Immature natural killer cell (primary cell): ENCODE results near the gene JARID2. TPM values are rescaled to one million over a fixed set of nuclear protein-coding genes. Genes with fewer than 3 reads are reported as not detected.
A peak's percentile ranks its signal among the peaks of the same experiment; 100 is the strongest.

ENCODE experiments used
- DNase-seq, 3 donors: peaks; one replicate each; pipeline ENCODE4 v3.0.0; 2022; ENCODE audit warnings: mixed read lengths in 1 of 3
- H3K27ac Mint-ChIP-seq, 6 donors: one replicate each; pipeline ENCODE4 v1.8.0; 2020; ENCODE audit warnings: mixed read lengths in 6 of 6, mild to moderate bottlenecking in 5 of 6, inconsistent platforms in 4 of 6, moderate library complexity in 3 of 6
- H3K27me3 Mint-ChIP-seq, 3 donors: one replicate each; pipeline ENCODE4 v1.8.0; 2020 to 2021; ENCODE audit warnings: low read depth in 3 of 3, mild to moderate bottlenecking in 3 of 3, mixed read lengths in 3 of 3, moderate library complexity in 3 of 3, inconsistent platforms in 1 of 3
- H3K36me3 Mint-ChIP-seq, 3 donors: one replicate each; pipeline ENCODE4 v1.8.0; 2020; ENCODE audit warnings: mixed read lengths in 3 of 3, inconsistent platforms in 2 of 3, mild to moderate bottlenecking in 2 of 3
- H3K4me1 Mint-ChIP-seq, 2 donors: one replicate each; pipeline ENCODE4 v1.8.0; 2020; ENCODE audit warnings: inconsistent platforms in 2 of 2, mild to moderate bottlenecking in 2 of 2, mixed read lengths in 2 of 2, moderate library complexity in 1 of 2
- H3K4me3 Mint-ChIP-seq, 5 donors: one replicate each; pipeline ENCODE4 v1.8.0; 2020; ENCODE audit warnings: mild to moderate bottlenecking in 5 of 5, mixed read lengths in 5 of 5, inconsistent platforms in 3 of 5, moderate library complexity in 3 of 5
- H3K9me3 Mint-ChIP-seq, 6 donors: one replicate each; pipeline ENCODE4 v1.8.0; 2020; ENCODE audit warnings: mild to moderate bottlenecking in 6 of 6, mixed read lengths in 6 of 6, inconsistent platforms in 4 of 6, moderate library complexity in 3 of 6
- polyA plus RNA-seq, 3 donors: library from polyadenylated mRNA; unstranded; fragments of 300-500 nt; fragmentation: Illumina TruSeq; gene quantifications; one replicate each; pipeline ENCODE4 v1.2.3, GENCODE V29; 2021

JARID2 gene
- polyA plus RNA-seq, 3 donors from 2014 or later: 4.3 to 26.1 (median 7.8) TPM

GRCh38 chr6:15439410-15440025 is 193.6 kb downstream of the JARID2 start:
- DNase-seq: no peak
- Mint-ChIP-seq H3K9me3 (no peaks in the 10 kb centered on the region), H3K36me3 (no peaks in the 10 kb centered on the region), H3K27me3 (peaks cover 0 to 2% (median 0%) of the 10 kb centered on the region in 3 donors), H3K4me1 (peaks cover 78 to 98% of the 10 kb centered on the region in 2 donors), H3K27ac (peak overlapping the region in 5 of 6 donors; percentile 57 to 74 (median 59)), H3K4me3 (peak overlapping the region in 4 of 5 donors; percentile 6 to 54 (median 52))

DNA sequence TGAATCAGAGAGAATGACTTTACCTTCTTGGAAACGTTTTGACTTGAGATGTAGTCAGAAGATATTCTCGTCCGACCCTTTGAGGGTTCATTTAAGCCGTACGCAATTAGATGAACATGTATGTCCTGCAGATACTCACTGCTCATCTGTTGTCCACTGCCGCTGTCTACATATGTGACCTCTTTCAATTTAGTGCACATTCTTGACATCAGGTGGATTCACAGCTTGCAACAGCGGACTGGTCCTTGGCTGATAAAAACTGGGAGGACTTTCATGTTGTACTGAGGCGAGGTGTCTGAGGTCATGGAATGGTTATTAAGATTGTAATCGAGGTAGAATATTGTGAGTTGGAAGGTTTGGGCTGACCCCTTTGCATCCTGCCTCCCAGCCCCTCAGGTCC is 194.2 kb downstream of the JARID2 start:
- Mint-ChIP-seq H3K36me3 (no peaks in the 10 kb centered on the region), H3K27ac (peak overlapping the region in 4 of 6 donors; percentile 33 to 68 (median 58)), H3K9me3 (no peaks in the 10 kb centered on the region), H3K4me1 (peaks cover 78 to 98% of the 10 kb centered on the region in 2 donors), H3K4me3 (peak overlapping the region in 2 of 5 donors; percentile 51 to 54), H3K27me3 (peaks cover 0 to 2% (median 0%) of the 10 kb centered on the region in 3 donors)
- no peak for DNase-seq

DNA sequence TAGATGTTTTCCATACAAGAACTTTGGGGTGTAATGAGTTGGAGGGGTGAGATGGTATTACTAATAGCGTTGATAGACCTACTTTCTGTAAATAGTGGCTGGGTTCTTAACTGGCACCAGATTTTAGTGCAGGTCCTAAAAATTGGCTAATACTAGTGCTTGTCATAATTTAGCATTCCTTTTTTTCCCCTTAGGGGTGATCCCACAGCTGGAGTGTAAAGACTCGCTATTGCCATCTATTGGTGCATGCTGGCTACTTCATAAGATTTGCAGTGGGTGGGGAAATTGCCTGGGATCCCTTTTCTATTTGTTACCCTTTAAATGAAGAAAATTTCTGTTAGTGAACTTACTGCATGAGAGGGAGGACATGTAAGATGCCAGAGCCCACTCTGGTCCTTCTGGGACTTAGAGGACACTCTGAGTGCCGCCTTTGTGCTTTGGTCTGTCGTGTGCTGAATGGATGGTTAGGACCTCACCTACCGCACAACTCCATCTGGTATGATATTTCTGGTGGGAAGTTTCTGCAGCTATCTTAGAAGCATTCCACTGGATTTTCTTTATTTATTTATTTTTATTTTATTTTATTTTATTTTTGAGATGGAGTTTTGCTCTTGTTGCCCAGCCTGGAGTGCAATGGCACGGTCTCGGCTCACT is 195.5 kb downstream of the JARID2 start:
- peak overlapping the region in 2 of 5 donors; percentile 4 to 20 for H3K4me3 Mint-ChIP-seq
- peak; percentile 31 to 40 (median 36) for DNase-seq
- H3K9me3 Mint-ChIP-seq: no peaks in the 10 kb centered on the region
- peak overlapping the region in 2 of 6 donors; percentile 10 to 71 for H3K27ac Mint-ChIP-seq
- H3K4me1 Mint-ChIP-seq: peaks cover 82 to 98% of the 10 kb centered on the region in 2 donors
- peaks cover 0 to 1% (median 0%) of the 10 kb centered on the region in 3 donors for H3K27me3 Mint-ChIP-seq
- no peaks in the 10 kb centered on the region for H3K36me3 Mint-ChIP-seq

DNA sequence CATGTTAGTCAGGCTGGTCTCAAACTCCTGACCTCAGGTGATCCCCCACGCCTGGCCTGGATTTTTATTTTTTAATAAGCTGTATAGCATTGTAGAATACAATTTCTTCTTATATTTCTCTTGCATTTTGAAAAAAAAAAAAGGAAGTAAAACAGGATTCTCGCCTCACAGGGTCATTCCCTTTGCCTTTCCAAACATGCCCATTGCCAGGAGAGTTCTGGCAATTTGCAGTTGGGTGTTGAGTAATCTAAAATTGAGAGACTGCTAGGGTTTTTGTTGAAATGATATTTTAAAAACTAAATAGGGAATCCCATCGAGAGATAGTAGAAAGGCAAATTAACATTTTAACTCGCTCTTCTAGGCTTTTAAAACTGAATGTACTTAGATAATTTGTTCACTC is 196.1 kb downstream of the JARID2 start:
- Mint-ChIP-seq H3K27ac (no peak overlapping the region), H3K36me3 (no peaks in the 10 kb centered on the region), H3K9me3 (no peaks in the 10 kb centered on the region), H3K27me3 (no peaks in the 10 kb centered on the region), H3K4me3 (no peak overlapping the region), H3K4me1 (peaks cover 81 to 98% of the 10 kb centered on the region in 2 donors)
- no peak for DNase-seq

DNA sequence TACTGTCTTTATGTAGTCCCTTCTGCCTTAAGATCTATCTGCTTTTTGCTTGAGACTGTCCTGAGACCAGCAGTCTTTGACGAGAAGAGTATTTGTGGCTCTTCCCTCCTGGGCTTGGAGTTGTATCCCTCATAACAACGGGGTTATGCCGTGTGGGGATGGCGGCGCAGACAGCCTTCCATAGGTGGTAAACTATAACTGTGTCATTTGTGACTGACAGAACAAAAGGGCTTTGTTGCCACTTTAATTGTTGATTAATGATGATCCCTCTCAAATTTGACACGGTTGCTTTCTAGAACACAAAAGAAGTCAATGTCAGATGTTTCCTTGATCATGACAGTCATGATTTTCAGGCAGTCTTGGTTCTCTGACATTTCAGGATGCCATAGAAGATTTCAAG is 196.6 kb downstream of the JARID2 start:
- Mint-ChIP-seq H3K27me3 (no peaks in the 10 kb centered on the region), H3K9me3 (no peaks in the 10 kb centered on the region), H3K27ac (no peak overlapping the region), H3K36me3 (no peaks in the 10 kb centered on the region), H3K4me1 (peaks cover 81 to 98% of the 10 kb centered on the region in 2 donors), H3K4me3 (no peak overlapping the region)
- no peak for DNase-seq

GRCh38 chr6:15443119-15443830 is 197.4 kb downstream of the JARID2 start:
- no peaks in the 10 kb centered on the region for H3K9me3 Mint-ChIP-seq
- peak overlapping the region in 1 of 6 donors; percentile 38 for H3K27ac Mint-ChIP-seq
- H3K4me1 Mint-ChIP-seq: peaks cover 81 to 98% of the 10 kb centered on the region in 2 donors
- H3K36me3 Mint-ChIP-seq: no peaks in the 10 kb centered on the region
- no peak overlapping the region for H3K4me3 Mint-ChIP-seq
- no peak for DNase-seq
- peaks cover 0 to 2% (median 0%) of the 10 kb centered on the region in 3 donors for H3K27me3 Mint-ChIP-seq

DNA sequence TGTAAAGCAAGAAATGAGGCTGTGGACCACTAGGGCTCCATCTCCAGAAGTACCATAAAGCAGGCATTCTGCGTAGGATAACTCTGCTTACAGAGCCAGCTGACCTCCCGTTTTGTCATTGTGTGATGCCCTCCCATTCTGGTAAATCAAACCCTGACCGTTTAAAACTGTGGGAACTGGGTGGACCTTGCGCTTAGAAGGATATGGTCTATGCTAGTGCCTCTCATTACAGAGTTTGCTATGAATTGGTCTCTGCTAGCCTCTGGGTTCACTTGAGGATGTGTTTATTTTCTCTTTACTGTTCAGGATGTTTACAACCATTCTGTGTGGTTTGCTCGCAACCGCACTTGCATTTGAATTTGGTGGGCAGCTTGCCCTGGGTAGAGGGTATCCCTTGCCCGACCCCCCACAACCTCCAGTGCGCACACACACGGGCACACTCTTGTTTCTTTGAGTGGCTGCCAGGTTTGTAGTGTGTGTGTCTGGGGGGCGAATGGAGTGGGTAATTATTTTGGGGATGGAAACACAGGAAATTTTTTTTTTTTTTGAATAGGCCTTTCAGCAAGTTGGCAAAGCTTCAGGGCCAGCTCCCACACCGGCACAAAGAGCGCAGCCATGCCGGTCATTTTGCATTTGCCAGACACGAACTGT is 198.3 kb downstream of the JARID2 start:
- DNase-seq: no peak
- H3K9me3 Mint-ChIP-seq: no peaks in the 10 kb centered on the region
- H3K27me3 Mint-ChIP-seq: peaks cover 0 to 2% (median 0%) of the 10 kb centered on the region in 3 donors
- H3K4me3 Mint-ChIP-seq: peak overlapping the region; percentile 12 to 47 (median 20)
- H3K27ac Mint-ChIP-seq: peak overlapping the region in 2 of 6 donors; percentile 32 to 51
- H3K4me1 Mint-ChIP-seq: peaks cover 81 to 98% of the 10 kb centered on the region in 2 donors
- H3K36me3 Mint-ChIP-seq: no peaks in the 10 kb centered on the region

DNA sequence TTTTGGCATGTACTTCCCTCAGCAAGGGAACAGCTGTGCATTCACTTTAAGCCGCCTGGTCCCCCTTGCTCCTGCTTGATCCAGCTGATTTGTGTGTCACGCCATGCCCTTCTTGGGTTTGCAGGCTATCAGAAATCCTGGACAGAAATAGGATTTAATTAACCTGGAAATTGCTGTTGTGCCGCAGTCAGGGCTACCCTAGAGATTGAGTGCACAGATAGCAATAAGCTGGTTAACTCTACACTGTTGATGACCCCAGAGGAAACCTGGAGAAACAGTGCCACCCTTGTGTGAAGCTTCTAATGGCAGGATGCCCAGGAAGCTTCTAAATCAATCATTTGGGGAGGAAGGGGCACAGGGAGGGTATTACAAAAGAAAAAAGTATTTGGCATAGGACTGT is 199.0 kb downstream of the JARID2 start:
- no peaks in the 10 kb centered on the region for H3K9me3 Mint-ChIP-seq
- peaks cover 77 to 98% of the 10 kb centered on the region in 2 donors for H3K4me1 Mint-ChIP-seq
- H3K27me3 Mint-ChIP-seq: peaks cover 0 to 2% (median 0%) of the 10 kb centered on the region in 3 donors
- H3K4me3 Mint-ChIP-seq: peak overlapping the region in 4 of 5 donors; percentile 2 to 49 (median 32)
- no peak for DNase-seq
- no peaks in the 10 kb centered on the region for H3K36me3 Mint-ChIP-seq
- H3K27ac Mint-ChIP-seq: peak overlapping the region in 2 of 6 donors; percentile 34 to 47

- Mint-ChIP-seq H3K27me3 (peaks cover 0 to 2% (median 0%) of the 10 kb centered on the region in 3 donors), H3K36me3 (peaks cover 0 to 3% (median 0%) of the 10 kb centered on the region in 3 donors), H3K27ac (peak overlapping the region in 5 of 6 donors; percentile 10 to 72 (median 38)), H3K9me3 (no peaks in the 10 kb centered on the region), H3K4me1 (peaks cover 84 to 99% of the 10 kb centered on the region in 2 donors), H3K4me3 (no peak overlapping the region)
- DNase-seq: no peak
Observed at GRCh38 chr6:15447546-15448267, 201.8 kb downstream of the JARID2 start.

DNA sequence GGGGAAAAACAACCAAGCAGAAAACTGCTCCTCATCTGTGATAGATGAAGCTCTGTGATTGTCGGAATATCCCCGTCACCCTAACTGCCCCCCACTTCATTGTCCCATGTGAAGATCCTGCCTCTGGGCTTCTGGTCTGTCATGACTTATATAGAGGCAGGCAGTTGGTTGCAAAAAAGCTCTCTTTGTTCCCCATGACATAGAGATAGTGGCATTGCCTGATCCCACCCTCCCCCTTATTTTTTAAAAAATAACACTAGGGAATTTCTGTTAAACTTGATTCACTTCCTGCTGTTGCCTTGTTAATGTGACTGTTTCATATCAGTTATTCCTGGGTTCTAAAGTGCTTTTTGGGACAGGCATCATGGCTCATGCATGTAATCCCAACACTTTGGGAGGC is 203.1 kb downstream of the JARID2 start:
- H3K9me3 Mint-ChIP-seq: no peaks in the 10 kb centered on the region
- H3K27ac Mint-ChIP-seq: no peak overlapping the region
- H3K27me3 Mint-ChIP-seq: peaks cover 0 to 2% (median 0%) of the 10 kb centered on the region in 3 donors
- no peak for DNase-seq
- H3K36me3 Mint-ChIP-seq: peaks cover 0 to 4% (median under 1%) of the 10 kb centered on the region in 3 donors
- peaks cover 87 to 99% of the 10 kb centered on the region in 2 donors for H3K4me1 Mint-ChIP-seq
- no peak overlapping the region for H3K4me3 Mint-ChIP-seq

DNA sequence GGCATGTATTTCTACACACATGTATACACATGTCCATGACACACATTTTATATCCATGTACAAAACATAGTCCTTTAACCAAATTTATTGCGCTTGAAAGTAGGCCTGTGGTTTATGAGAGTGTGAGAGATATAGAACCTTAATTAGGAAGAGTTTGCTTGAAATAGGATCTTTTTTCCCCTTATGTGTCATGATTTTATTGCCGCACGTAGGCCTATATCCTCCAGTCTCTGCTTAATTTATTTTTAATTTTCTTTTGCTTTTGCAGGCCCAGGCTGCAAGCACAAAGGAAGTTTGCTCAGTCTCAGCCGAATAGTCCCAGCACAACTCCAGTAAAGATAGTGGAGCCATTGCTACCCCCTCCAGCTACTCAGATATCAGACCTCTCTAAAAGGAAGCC is 205.9 kb downstream of the JARID2 start:
- H3K9me3 Mint-ChIP-seq: no peaks in the 10 kb centered on the region
- peaks cover 3 to 4% (median 4%) of the 10 kb centered on the region in 3 donors for H3K36me3 Mint-ChIP-seq
- peak overlapping the region in 3 of 5 donors; percentile 12 to 57 (median 37) for H3K4me3 Mint-ChIP-seq
- peak overlapping the region; percentile 67 to 86 (median 78) for H3K27ac Mint-ChIP-seq
- peaks cover 0 to 2% (median 0%) of the 10 kb centered on the region in 3 donors for H3K27me3 Mint-ChIP-seq
- no peak for DNase-seq
- peaks cover 70 to 93% of the 10 kb centered on the region in 2 donors for H3K4me1 Mint-ChIP-seq

DNA sequence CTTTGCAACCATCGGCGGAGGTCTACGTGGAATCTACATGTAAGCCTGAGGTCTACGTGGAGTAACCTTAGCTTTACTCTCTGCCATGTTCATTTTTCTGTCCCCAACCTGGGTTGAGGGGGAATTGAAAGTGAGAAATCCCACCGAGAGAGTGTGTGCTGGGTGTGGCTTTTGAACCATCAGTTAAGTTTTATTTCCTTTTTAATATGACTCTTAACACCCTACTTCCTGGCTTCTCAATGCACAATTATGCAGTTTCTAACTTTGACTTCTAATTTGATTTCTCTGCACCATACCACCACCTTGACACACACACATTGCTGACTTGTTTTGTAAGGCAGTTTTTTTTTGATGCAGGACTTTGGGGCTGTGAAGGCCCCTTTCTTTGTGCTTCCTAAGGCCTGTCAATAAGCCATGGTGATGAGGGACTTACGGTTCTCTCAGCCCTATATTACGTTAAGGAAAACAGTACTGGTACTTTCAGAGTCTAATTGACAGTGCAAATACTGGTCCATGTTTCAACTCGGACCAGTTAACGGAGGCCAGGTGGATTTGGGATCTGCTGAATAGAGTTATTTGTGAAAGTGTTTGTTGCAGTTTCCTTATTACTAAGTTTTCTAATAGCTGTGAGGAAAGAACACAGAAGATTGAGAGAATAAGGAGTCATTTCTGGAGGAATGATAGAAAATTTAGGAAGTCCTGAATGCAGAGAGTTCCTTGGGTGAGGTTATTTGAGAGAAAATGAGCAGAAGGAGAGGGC is 206.5 kb downstream of the JARID2 start:
- Mint-ChIP-seq H3K9me3 (no peaks in the 10 kb centered on the region), H3K4me3 (peak overlapping the region; percentile 12 to 57 (median 37)), H3K27me3 (peaks cover 0 to 2% (median 0%) of the 10 kb centered on the region in 3 donors), H3K27ac (peak overlapping the region; percentile 67 to 86 (median 80)), H3K4me1 (peaks cover 66 to 93% of the 10 kb centered on the region in 2 donors), H3K36me3 (peaks cover 4 to 6% (median 4%) of the 10 kb centered on the region in 3 donors)
- DNase-seq: no peak
